ENCODE data around the gene ZDHHC24. TPM values are rescaled to one million over a fixed set of nuclear protein-coding genes. Genes with fewer than 3 reads are reported as not detected.

ZDHHC24 gene
- total RNA-seq, 2 donors from 2014 or later = 10.9 to 16.5 TPM

- no peaks in the 10 kb centered on the region for H3K9me3 ChIP-seq
- no peak for DNase-seq (ENCODE audit: low spot score)
- peaks cover 11% of the 10 kb centered on the region for H3K36me3 ChIP-seq
- H3K4me3 ChIP-seq = no peak overlapping the region
- no peaks in the 10 kb centered on the region for H3K27me3 ChIP-seq
- TF ChIP-seq CTCF (IDR thresholded peaks at IDR 0.05) = no peak
- H3K4me1 ChIP-seq = peaks cover 0 to 4% of the 10 kb centered on the region in 2 donors
- no peak overlapping the region for H3K27ac ChIP-seq
These were observed 16.2 kb downstream of the ZDHHC24 start for GRCh38 chr11:66529655-66530054.

- no peaks in the 10 kb centered on the region for H3K27me3 ChIP-seq
- no peak overlapping the region for H3K27ac ChIP-seq
- no peak for TF ChIP-seq CTCF (IDR thresholded peaks at IDR 0.05)
- H3K4me1 ChIP-seq = peaks cover 0 to 4% of the 10 kb centered on the region in 2 donors
- peaks cover 11% of the 10 kb centered on the region for H3K36me3 ChIP-seq
- no peak overlapping the region for H3K4me3 ChIP-seq
- no peak for DNase-seq (ENCODE audit: low spot score)
- H3K9me3 ChIP-seq = no peaks in the 10 kb centered on the region
These were observed 16.8 kb downstream of the ZDHHC24 start for GRCh38 chr11:66529069-66529468.

- Histone ChIP-seq H3K27me3 (no peaks in the 10 kb centered on the region), H3K4me1 (peaks cover 0 to 7% of the 10 kb centered on the region in 2 donors), H3K27ac (peak overlapping the region; percentile 43 to 70), H3K9me3 (no peaks in the 10 kb centered on the region), H3K4me3 (no peak overlapping the region), H3K36me3 (peaks cover 34% of the 10 kb centered on the region)
- no peak for TF ChIP-seq CTCF (IDR thresholded peaks at IDR 0.05)
- no peak for DNase-seq (ENCODE audit: low spot score)
These were observed 21.4 kb downstream of the ZDHHC24 start for GRCh38 chr11:66524304-66525040.

GRCh38 chr11:66523611-66524010 is 22.2 kb downstream of the ZDHHC24 start:
- peaks cover 0 to 7% of the 10 kb centered on the region in 2 donors for H3K4me1 ChIP-seq
- peak overlapping the region; percentile 53 to 70 for H3K27ac ChIP-seq
- DNase-seq (ENCODE audit: low spot score) = no peak
- no peaks in the 10 kb centered on the region for H3K27me3 ChIP-seq
- H3K36me3 ChIP-seq = peaks cover 36% of the 10 kb centered on the region
- no peaks in the 10 kb centered on the region for H3K9me3 ChIP-seq
- no peak for TF ChIP-seq CTCF (IDR thresholded peaks at IDR 0.05)
- H3K4me3 ChIP-seq = no peak overlapping the region

DNA sequence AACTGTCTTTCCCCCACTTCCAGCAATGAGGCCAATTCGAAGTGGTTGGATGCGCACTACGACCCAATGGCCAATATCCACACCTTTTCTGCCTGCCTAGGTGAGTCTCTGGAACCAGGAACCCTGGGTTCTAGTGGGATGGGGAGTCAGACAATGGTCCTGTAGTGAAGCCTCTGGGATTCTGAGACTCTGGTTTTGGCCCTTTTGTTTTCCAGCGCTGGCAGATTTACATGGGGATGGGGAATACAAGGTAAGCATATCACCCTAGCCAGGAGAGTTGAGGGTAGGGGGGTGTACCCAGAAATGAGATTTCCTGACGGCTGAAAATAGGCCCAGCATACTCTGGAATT is 34.9 kb downstream of the ZDHHC24 start:
- H3K4me3 ChIP-seq = peak overlapping the region; percentile 59 to 74
- no peak for TF ChIP-seq CTCF (IDR thresholded peaks at IDR 0.05)
- H3K36me3 ChIP-seq = peaks cover 14% of the 10 kb centered on the region
- no peaks in the 10 kb centered on the region for H3K9me3 ChIP-seq
- peak overlapping the region; percentile 49 to 58 for H3K27ac ChIP-seq
- H3K4me1 ChIP-seq = peaks cover 0 to 11% of the 10 kb centered on the region in 2 donors
- no peak for DNase-seq (ENCODE audit: low spot score)
- H3K27me3 ChIP-seq = no peaks in the 10 kb centered on the region
